Vagina (tissue), 2 donors: Measurements from ENCODE around the gene ARHGAP19.
"Not testable (repeated sequence)": the region's sequence is repeated elsewhere in the genome, so short reads cannot be mapped to it uniquely, and the experiment has no call there.

Experiments
- CTCF ChIP-seq, 3 experiments: fragments of 450-650 bp in 2 of 3; fragments of 200-600 bp in 1 of 3; sonication (generic) in 1 of 3; IDR thresholded peaks; one replicate each; pipeline ENCODE4 v1.5.1; 2017 to 2019; ENCODE audit warnings: antibody characterized with exemption in 3 of 3, mild to moderate bottlenecking in 2 of 3, moderate library complexity in 2 of 3
- POLR2A ChIP-seq, 2 donors: fragments of 450-650 bp; IDR thresholded peaks; one replicate each; pipeline ENCODE4 v1.6.1; 2017; ENCODE audit warnings: antibody characterized with exemption in 2 of 2, mild to moderate bottlenecking in 2 of 2, moderate library complexity in 2 of 2
- POLR2AphosphoS5 ChIP-seq, 2 donors: sonication (generic); formaldehyde crosslinking; IDR thresholded peaks; one replicate each; pipeline ENCODE4 v1.9.0; 2017; ENCODE audit warnings: antibody characterized with exemption in 2 of 2, mild to moderate bottlenecking in 2 of 2, low read depth in 1 of 2; ENCODE audit not compliant: insufficient read depth in 1 of 2

GRCh38 chr10:97290076-97290475, 2.4 kb downstream of the ARHGAP19 start:
- TF ChIP-seq CTCF (IDR thresholded peaks at IDR 0.05); POLR2A (IDR thresholded peaks at IDR 0.05); POLR2AphosphoS5 (IDR thresholded peaks at IDR 0.05; ENCODE audit: insufficient read depth in 1 of 2, low read depth in 1 of 2): not testable (repeated sequence)
